ENCODE data around the gene DPYSL3. TPM values are rescaled to one million over a fixed set of nuclear protein-coding genes. Genes with fewer than 3 reads are reported as not detected.

The DPYSL3 gene
- total RNA-seq, 2 donors from 2014 or later, result 6.5 to 10.5 TPM

DNA sequence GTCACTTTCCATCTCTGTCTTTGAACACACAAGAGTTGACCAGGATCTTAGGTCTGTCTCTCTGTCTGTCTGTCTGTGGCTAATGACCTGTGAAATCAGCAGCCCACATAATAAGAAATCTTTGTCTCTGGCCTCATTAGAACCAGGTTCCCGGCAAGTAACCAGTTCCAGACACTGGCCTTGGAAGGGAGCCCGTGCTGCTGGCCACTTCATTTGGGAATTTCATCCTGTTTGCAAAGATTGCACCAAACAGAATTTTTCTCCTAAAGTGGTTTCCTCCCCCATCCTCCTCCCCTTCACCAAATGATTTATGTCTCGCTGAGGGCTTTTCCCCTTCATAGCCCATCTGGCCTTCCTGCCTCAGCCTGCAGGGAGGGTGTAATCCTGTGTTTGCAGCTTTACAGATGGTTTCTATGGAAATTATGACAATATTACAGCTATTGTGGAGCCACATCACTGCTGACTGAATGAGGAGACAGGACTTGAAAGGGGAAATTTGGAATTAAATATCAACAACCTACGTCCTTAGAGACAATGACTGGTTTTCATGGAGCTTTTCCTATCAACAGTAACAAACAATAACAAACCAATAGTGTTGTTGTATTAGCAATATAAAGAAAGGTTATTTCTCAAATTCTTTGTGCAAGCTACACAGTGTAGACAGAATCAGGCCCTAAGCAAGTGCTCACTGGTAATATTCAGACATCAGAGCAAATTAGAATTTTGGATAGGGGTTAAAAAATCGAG is 25.7 kb downstream of the DPYSL3 start:
- H3K36me3 ChIP-seq (replicated peaks in 1 of 2; ENCODE audit: insufficient read depth in 1 of 2, low read depth in 2 of 2), result no peaks in the 10 kb centered on the region
- peak; percentile 74 for ATAC-seq
- intact Hi-C loops (cut with DNase I), result no loop called here
- TF ChIP-seq POLR2A (IDR thresholded peaks at IDR 0.05) (no peak), CTCF (IDR thresholded peaks at IDR 0.05) (no peak)
- H3K27me3 ChIP-seq, result no peaks in the 10 kb centered on the region
- WGBS, 2 donors, result 44 to 55% methylated on average over 5 of the region's 5 CpGs
- peak overlapping the region in 3 of 4 donors; percentile 14 to 42 (median 21) for H3K27ac ChIP-seq
- no peak overlapping the region for H3K4me3 ChIP-seq
- no peaks in the 10 kb centered on the region for H3K4me1 ChIP-seq
- H3K9me3 ChIP-seq, result no peaks in the 10 kb centered on the region
- peak; percentile 20 to 45 (median 36) for DNase-seq

- intact Hi-C loops (cut with DNase I), result no loop called here
- WGBS, 2 donors, result 57 to 68% methylated on average over 5 of the region's 5 CpGs
- Histone ChIP-seq H3K27ac (peak overlapping the region in 2 of 4 donors; percentile 14 to 19), H3K27me3 (no peaks in the 10 kb centered on the region), H3K36me3 (replicated peaks in 1 of 2; ENCODE audit: insufficient read depth in 1 of 2, low read depth in 2 of 2) (no peaks in the 10 kb centered on the region), H3K9me3 (no peaks in the 10 kb centered on the region), H3K4me1 (no peaks in the 10 kb centered on the region), H3K4me3 (no peak overlapping the region)
- ATAC-seq (no peak), DNase-seq (no peak)
- no peak for TF ChIP-seq POLR2A (IDR thresholded peaks at IDR 0.05)
- TF ChIP-seq CTCF (IDR thresholded peaks at IDR 0.05), result no peak
Measured at GRCh38 chr5:147483188-147483790, 26.6 kb downstream of the DPYSL3 start.

GRCh38 chr5:147482706-147483180 is 27.1 kb downstream of the DPYSL3 start:
- H3K27me3 ChIP-seq, result no peaks in the 10 kb centered on the region
- 66 to 79% methylated on average over 7 of the region's 7 CpGs for WGBS, 2 donors
- ATAC-seq (no peak), DNase-seq (no peak)
- H3K36me3 ChIP-seq (replicated peaks in 1 of 2; ENCODE audit: insufficient read depth in 1 of 2, low read depth in 2 of 2), result no peaks in the 10 kb centered on the region
- no peaks in the 10 kb centered on the region for H3K9me3 ChIP-seq
- H3K27ac ChIP-seq, result peak overlapping the region in 1 of 4 donors; percentile 20
- intact Hi-C loops (cut with DNase I), result no loop called here
- no peaks in the 10 kb centered on the region for H3K4me1 ChIP-seq
- TF ChIP-seq CTCF (IDR thresholded peaks at IDR 0.05), result no peak
- no peak overlapping the region for H3K4me3 ChIP-seq

GRCh38 chr5:147481874-147482705 is 27.8 kb downstream of the DPYSL3 start:
- intact Hi-C loops (cut with DNase I), result no loop called here
- Histone ChIP-seq H3K4me3 (no peak overlapping the region), H3K9me3 (no peaks in the 10 kb centered on the region), H3K27me3 (no peaks in the 10 kb centered on the region), H3K36me3 (replicated peaks in 1 of 2; ENCODE audit: insufficient read depth in 1 of 2, low read depth in 2 of 2) (no peaks in the 10 kb centered on the region), H3K27ac (peak overlapping the region in 1 of 4 donors; percentile 20), H3K4me1 (no peaks in the 10 kb centered on the region)
- whole genome bisulfite sequencing, 2 donors, result 61 to 65% methylated on average over 3 of the region's 3 CpGs
- no peak for ATAC-seq
- peak in 1 of 4 donors; percentile 11 for DNase-seq
- TF ChIP-seq POLR2A (IDR thresholded peaks at IDR 0.05), result no peak
- no peak for TF ChIP-seq CTCF (IDR thresholded peaks at IDR 0.05)

Data from body of pancreas (tissue), 4 donors.